DMS 273 (cell line): ENCODE results near the gene KCP.

ENCODE experiments used
- DNase-seq: peaks from one replicate; lab custom pipeline; 2025; ENCODE audit not compliant: unreplicated experiment; lab: John Stamatoyannopoulos, UW

Gene KCP

DNA sequence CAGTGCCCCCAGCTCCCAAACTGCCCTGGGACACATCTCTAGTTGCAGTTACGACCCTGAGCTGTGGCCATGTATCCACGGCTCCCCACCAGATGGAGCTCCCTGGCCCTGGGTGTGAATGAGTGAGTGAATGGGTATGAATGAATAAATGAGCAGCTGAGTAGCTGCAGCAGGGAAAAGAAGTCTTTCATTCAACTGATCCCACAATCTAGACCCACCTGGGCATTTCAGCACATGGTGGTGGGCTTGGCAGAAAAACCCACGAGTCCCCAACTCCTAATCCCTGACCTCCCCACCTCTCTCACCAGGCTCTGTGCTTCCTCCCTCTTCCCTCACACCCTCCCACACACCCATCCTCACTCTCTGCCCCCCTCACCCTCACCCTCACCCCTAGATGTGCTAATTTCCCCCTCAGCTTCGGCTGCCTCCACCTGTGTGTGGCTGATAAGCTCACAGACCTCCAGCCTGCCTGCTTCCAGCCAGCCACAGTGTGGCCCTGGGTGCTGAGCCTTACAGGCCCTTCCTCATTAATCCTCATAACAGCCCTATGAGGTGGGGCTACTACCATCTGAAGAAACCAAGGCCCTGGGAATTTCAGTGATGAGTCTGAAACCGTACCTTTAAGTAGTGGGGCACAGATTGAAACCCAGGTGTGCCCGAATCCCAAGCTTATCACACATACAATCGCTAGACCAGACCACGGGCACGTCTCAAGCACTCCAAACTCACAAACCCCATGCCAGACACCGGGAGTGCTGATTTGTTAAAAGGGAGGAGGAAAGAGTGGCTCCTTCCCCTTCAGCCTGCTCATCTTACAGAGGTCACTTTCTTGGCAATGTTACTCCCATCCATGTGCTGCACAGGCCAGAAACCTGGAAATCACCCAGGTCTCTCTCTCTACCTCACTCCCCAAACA lies 50.1 kb downstream of the KCP start:
- DNase-seq = peak; percentile 76

DNA sequence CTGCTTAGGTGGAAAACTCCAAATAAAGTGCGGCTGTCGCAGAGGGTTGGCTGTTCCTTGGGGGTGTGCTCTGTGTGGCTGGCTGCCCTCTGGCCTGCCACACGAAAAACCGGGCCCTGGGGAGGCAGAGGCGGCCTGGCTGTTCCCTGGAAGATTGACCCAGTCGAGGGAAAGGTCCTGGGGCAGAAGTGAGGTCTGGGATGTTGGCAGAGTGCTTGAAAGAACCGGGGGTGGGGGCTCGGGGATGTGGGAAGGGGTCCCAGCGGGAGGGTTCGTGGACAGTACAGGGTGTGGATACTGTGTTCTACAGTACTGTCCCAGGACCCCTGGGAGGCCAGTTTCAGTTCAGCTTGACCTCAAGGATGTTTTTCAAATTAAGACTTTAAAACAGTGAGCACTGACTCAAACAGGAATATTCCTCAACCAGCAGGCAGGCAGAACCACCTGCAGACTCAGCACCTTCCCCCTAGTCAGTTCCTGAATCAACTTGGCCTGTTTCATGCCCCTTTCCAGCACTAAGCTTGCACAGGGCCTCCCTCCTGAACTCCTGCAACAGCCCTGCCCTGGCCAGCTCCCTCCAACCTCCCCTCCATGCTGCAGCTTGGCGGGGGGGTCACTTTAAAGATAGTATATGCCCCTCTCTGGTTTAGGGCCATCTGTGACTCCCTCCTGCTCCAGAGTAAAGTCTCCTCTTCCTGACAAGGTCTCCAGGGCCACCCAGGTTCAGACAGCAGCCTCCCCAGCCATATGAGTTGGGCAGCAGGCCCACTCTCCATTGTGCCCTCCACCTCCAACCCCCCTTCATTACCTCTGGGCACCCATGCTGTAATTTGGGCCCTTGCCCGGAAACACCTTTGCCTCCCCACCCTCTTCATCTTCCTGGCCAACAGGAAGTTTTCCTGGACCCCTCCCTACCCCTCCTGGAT lies 51.0 kb downstream of the KCP start:
- DNase-seq = peak; percentile 74

GRCh38 chr7:128858380-128859231 lies 51.9 kb downstream of the KCP start:
- DNase-seq = no peak

DNA sequence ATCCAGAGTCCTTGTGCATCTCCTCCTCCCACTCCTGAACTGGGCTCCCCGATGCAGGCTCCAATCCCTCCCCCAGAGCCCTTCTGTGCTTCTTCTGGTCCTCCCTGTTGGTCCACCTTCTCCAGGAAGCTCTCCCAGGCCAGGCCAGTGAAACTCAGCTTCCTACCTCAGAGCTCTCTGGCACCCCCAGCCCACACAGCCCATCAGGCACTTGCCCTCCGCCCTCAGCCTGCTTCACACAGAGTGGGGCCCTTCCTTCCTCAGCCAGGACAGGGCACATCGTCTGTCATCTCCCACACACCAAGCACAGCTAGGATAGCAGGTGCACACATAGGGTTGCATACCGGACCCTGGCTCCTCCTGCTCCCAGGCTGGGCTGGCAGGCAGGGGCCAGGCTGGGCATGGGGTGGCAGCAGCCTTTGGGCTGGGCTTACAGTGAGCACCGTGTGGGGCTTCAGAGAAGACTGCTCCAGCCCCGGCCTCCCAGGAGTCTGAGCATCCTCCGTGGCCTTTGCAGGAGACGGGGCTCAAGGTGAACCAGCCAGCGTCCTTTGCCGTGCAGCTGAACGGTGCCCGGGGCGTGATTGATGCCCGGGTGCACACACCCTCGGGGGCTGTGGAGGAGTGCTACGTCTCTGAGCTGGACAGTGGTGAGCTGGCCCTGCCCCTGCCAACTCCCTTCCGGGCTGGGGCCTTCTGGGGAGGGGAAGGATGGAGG lies 54.3 kb downstream of the KCP start:
- no peak for DNase-seq

- DNase-seq = peak; percentile 45
Measured at GRCh38 chr7:128855559-128855958, 55.0 kb downstream of the KCP start.

- no peak for DNase-seq
Measured at GRCh38 chr7:128854396-128854795, 56.1 kb downstream of the KCP start.

DNA sequence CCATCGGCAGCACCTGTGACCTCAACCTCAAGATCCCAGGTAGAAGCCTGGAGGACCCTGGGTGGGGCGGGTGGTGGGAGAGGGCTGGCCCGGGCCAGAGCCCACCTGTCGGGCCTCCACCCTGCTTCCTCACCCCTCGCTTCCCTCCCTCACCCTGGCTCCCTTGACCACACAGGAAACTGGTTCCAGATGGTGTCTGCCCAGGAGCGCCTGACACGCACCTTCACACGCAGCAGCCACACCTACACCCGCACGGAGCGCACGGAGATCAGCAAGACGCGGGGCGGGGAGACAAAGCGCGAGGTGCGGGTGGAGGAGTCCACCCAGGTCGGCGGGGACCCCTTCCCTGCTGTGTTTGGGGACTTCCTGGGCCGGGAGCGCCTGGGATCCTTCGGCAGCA lies 56.7 kb downstream of the KCP start:
- DNase-seq = no peak

DNA sequence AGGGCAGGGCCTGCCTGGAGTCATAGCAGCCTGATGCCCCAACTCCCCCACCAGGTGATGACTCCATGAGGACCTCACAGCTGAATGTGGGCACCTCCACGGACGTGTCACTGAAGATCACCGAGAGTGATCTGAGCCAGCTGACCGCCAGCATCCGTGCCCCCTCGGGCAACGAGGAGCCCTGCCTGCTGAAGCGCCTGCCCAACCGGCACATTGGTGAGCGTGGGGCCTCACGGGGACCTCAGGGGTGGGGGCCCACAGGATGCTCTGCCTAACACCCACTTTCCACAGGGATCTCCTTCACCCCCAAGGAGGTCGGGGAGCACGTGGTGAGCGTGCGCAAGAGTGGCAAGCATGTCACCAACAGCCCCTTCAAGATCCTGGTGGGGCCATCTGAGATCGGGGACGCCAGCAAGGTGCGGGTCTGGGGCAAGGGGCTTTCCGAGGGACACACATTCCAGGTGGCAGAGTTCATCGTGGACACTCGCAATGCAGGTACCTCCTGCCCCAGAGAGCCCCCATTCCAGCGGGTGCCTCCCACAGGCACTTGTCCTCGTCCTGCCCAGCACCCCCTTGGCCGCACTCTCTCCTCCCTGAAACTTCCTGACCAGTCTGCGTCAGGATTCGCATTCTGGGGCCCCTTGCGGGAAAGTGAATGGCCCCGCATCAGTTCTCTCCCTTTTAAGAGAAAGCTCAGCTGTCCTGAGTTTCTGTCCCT lies 57.8 kb downstream of the KCP start:
- no peak for DNase-seq

GRCh38 chr7:128849804-128850490 lies 60.6 kb downstream of the KCP start:
- no peak for DNase-seq

- no peak for DNase-seq
Measured at GRCh38 chr7:128849156-128849515, 61.4 kb downstream of the KCP start.

DNA sequence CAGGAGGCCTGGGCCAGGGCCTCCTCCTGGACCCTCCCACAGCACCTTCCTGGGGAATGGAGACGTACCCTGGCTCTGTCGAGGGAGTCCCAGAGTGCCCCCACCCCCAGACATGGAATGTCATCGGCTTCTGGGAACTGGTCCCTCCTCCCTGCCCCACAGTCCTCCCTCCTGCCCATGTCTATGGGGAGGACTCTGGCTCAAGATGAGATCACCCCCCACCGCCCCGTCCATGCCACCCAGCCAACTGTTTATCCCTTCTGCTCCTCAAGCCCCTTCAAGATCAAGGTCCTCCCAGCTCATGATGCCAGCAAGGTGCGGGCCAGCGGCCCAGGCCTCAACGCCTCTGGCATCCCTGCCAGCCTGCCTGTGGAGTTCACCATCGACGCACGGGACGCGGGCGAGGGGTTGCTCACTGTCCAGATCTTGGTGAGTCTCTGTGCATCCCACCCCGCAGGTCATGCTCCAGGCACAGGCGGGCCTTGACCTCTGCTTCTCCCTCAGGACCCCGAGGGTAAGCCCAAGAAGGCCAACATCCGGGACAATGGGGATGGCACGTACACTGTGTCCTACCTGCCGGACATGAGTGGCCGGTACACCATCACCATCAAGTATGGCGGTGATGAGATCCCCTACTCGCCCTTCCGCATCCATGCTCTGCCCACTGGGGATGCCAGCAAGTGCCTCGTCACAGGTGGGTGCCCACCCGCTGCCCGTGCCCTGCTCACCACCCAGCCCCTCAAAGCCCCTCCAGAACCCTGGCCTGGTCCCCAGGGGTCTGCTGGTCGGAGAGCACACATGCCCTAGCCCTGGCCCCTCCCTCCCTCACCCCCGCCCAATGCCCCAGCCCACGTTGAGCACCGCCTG lies 62.0 kb downstream of the KCP start:
- no peak for DNase-seq

DNA sequence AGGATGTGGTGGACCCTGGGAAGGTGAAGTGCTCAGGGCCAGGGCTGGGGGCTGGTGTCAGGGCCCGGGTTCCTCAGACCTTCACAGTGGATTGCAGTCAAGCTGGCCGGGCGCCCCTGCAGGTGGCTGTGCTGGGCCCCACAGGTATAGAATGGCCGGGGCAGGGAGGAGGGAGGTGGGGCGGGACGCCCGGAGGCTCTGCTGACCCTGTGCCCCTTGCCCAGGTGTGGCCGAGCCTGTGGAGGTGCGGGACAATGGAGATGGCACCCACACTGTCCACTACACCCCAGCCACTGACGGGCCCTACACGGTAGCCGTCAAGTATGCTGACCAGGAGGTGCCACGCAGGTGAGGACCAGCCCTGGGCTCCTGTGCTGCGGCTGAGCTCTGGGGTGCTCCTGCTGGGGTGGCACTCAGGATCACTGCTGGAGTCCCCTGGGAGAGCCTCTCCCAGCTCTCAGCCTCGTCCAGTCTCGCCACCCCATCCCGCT lies 62.7 kb downstream of the KCP start:
- no peak for DNase-seq

DNA sequence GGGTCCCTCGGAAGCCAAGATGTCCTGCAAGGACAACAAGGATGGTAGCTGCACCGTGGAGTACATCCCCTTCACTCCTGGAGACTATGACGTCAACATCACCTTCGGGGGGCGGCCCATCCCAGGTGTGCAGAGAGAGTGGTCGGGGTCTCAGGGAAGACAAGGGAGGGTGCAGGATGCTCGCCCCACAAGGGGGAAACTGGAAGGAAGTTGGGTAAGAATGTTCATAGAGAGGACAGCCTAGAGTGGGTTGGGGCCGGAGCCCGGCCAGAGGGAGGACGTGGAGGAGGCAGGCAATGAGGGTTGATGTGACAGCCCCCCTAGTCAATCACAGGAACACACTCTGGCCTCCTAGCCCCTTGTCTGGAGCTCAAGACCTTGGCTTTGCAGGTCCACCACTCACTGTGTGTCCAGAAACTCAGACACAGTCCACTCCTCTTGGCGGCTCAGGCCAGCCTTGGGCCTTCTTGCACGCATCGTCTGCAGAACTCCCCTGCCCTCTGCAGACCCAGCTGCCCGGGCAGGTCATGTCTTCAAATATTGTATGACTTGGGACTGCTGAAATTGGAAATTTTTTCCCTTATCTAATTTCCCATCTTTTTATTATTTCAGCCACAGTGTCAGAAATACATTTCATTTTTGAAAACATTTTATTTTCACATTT lies 63.6 kb downstream of the KCP start:
- no peak for DNase-seq

- no peak for DNase-seq
Measured at GRCh38 chr7:128845987-128846386, 64.5 kb downstream of the KCP start.

DNA sequence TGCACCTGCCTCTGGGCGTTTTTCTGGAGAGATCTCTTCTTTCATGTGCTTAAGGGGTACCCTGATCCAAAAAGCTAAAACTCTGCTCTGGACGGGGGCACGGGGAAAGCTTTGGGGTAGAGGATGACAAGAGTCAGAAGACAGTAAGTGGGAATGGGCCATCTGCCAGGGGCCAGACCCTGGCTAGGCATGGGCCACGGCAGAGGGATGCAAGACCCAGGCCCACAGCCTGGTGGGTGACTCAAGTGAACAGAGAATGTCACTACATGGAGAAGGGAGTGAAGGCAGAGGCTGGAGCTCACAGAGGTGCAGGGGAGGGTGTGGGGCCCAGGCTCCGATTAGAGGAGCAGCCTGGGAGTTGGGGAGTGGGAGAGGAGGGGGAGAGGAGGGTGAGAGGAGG lies 65.0 kb downstream of the KCP start:
- no peak for DNase-seq

- no peak for DNase-seq
Measured at GRCh38 chr7:128844777-128845311, 65.7 kb downstream of the KCP start.

- no peak for DNase-seq
Measured at GRCh38 chr7:128843938-128844621, 66.4 kb downstream of the KCP start.
